HG02571 (cell line): ENCODE measurements around the gene UTP14A.

Source experiments
- ATAC-seq: cut with Tn5 transposase; IDR thresholded peaks from one replicate; pipeline ENCODE4 v1.9.1; 2021; ENCODE audit warnings: mild to moderate bottlenecking, moderate library complexity; ENCODE audit not compliant: unreplicated experiment

The UTP14A gene

GRCh38 chrX:129940721-129941120 lies 34.8 kb downstream of the UTP14A start:
- ATAC-seq: no peak

DNA sequence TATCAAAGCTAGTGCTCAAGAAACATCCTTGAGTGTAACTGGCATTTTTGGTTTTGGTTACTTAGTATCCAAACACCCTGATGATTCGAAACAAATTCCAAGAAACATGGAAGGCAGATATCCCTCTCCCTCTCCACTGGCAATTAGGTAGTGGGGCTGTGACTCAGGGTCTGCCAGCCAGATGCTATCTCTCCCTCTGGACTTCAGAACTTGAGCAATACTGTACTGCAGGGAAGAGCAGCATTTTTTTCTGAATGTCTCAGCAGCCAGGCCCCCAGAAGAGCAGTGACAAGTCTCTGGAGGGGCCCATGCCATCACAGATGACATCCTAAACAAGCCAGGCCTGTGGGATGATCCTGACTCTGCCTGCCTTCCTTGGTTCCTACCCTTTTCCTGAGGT lies 39.2 kb downstream of the UTP14A start:
- no peak for ATAC-seq

- ATAC-seq: no peak
Measured at GRCh38 chrX:129953334-129953648, 47.3 kb downstream of the UTP14A start.

DNA sequence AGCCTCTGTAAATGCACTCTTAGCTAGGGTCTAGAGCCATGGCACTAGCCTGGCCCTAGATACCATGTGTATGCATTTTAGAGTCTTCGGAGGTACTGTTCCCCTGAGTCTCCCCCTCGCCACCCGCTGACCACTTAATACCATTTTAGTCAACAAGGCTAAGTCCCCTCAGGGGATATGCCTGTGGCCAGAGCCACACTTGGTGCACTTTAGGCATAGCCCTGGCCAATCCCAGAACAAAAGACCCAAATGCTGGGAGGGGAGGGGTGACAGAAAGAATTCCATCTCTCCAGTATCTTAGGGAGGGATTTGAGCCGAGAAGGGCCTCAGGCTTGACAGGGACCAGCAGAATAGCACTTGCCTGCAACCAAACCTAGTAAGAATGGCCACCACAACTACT lies 47.9 kb downstream of the UTP14A start:
- ATAC-seq: no peak

- no peak for ATAC-seq
Measured at GRCh38 chrX:129954804-129955203, 48.8 kb downstream of the UTP14A start.

GRCh38 chrX:129955682-129956081 lies 49.7 kb downstream of the UTP14A start:
- ATAC-seq: no peak

DNA sequence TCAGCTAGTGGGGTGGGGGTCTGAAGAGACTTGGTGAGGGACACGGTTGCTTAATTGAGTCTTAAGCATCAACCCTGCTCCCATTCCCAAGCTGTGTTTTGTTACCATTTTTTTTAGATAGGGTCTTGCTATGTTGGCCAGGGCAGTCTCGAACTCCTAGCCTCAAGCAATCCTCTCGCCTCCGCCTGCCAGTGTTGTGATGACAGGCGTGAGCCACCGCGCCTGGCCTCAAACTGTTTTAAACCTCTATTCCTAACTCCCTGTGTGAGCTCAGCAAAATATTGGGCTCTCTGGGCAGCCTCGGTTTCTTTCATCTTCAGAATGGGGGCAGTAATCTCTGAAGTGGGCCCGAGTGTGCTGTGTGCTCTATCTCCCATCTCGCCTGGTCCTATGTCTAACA lies 50.2 kb downstream of the UTP14A start:
- no peak for ATAC-seq

- no peak for ATAC-seq
Measured at GRCh38 chrX:129956765-129957164, 50.8 kb downstream of the UTP14A start.

- peak; percentile 68 for ATAC-seq
Measured at GRCh38 chrX:129957241-129958082, 51.5 kb downstream of the UTP14A start.

GRCh38 chrX:129958083-129958465 lies 52.1 kb downstream of the UTP14A start:
- no peak for ATAC-seq

GRCh38 chrX:129958814-129959492 lies 53.0 kb downstream of the UTP14A start:
- no peak for ATAC-seq

GRCh38 chrX:129959493-129959832 lies 53.5 kb downstream of the UTP14A start:
- no peak for ATAC-seq

DNA sequence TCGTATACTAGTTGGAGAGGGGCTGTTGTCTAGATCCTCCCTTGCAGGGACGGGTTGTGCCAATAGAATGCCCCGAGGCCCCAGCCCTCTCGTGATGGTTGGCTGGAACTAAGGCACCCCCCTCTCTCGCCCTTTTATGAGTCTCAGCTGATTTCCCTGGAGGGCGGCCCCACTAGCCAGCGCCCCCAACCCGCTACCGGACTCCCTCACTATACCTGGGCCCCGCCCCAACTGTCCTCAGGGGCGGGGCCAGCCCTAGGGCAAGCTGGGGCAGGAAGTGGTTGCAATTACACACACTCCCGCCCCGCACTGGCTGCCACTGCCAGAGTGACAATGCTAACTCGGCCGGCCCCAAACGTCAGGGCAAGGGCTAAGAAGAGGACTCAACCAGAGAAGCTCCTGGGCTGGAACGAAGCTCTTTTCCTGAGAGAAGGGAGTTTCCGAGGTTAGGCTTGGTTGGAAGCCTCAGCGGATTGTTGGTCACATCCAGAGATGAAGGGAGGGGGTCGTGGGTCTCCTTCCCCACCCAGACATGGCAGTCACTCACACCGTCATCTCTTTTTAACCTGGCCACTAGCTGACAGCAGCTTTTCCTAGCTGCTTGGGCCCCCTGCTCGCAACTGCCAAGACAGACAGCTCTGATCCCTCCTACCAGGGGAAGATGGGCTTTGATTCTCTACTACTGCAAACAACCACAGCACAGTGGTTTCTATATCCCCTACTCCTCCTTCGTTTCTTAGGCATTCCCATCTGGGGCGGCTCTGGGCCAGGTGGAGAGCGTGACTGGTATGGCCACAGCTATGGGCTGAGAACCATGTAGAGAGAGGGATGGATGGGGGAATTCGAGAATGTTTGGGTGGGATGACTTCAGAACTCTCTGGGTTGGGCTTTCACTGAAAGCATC lies 55.5 kb downstream of the UTP14A start:
- ATAC-seq: peak; percentile 76

DNA sequence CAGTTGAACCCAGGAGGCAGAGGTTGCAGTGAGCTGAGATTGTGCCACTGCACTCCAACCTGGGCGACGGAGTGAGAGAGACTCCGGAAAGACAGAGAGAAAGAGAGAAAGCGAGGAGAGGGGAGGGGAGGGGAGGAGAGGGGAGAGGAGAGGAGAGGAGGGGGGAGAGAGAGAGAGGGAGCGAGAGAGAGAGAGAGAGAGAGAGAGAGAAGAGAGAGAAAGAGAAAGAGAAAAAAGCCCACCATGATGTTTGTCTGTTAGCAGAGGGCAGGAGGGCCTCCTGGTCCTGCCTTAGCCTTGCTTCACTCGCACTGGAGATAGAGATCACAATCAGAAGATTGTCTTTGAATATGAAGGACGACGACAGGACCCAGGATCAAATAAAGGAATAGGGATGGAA lies 57.8 kb downstream of the UTP14A start:
- no peak for ATAC-seq

DNA sequence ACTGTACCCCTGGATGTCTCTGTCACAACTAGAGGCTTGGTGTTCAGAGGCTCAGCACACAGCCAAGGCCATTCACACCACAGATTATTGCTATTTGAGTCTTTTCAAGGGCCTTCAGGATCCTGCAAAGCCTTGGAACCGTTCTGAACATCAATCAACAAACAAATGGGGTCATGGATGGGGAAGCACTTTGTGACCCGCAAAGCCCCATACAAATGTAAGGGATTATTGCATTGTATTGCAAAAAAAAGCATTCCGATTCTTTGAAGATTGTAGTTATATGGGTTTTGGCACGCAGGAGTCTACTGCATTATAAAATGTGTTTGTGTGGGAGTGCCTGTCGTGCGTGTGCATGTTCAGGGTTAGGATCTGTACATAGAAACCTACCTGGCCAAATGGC lies 59.2 kb downstream of the UTP14A start:
- no peak for ATAC-seq

DNA sequence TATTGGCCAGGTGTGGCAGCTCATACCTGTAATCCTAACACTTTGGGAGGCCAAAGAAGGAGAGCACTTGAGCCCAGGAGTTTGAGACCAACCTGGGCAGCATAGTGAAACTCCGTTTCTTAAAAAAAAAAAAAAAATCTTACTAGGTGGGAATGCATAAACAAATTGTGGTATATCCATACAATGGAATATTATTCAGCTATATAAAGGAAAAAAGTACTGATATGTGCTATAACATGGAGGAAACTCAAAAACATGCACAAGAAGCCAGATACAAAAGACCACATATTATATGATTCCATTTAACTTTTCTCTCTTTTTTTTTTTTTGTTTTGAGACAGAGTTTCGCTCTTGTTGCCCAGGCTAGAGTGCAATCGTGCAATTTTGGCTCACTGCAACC lies 63.0 kb downstream of the UTP14A start:
- ATAC-seq: no peak

- ATAC-seq: no peak
Measured at GRCh38 chrX:129976441-129976840, 70.5 kb downstream of the UTP14A start.
